ENCODE results near the gene ARMC2. TPM values are rescaled to one million over a fixed set of nuclear protein-coding genes. Genes with fewer than 3 reads are reported as not detected.

ARMC2 gene
- total RNA-seq, 3 donors from 2014 or later (not counting 1 experiment from before 2014, with no cell fraction given) = 9.4 to 13.8 (median 9.7) TPM

DNA sequence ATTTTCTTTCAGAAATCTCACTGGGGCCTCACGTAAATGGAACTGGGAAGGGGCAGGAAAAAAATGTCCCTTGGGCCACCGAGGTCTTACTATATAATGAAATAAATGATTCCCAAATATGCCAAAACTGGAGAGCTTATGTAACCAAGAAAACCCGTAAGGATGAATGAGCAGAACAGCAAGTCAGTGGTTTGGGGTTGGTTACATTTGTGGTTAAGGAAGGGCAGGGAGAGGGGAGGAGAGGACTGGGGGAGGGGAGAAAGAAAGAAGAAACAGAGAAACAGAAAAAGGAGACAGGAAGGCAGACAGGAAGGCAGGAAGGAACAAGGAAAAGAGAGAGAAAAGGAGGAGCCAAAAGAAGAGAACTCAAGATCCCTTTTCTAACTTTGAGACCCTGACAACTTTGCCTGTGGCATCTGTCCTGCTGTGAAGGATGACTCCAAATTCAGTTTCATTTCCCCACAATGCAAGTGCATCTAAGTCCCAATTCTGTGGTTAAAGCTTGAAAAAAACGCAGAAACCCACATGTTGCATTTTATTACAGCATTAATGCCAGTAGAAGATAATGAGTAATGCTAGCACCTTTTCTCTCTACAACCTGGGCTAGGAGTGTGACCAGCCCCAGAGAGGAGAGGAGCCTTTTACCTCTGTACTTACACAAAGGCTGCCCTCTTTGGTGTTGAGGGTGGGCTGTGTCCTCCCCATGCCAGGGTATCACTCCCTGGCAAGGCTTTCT, 10.8 kb upstream of the ARMC2 start:
- peak overlapping the region; percentile 53 for H3K27ac ChIP-seq (ENCODE audit: low read length)
- Mint-ChIP-seq H3K36me3 (no peaks in the 10 kb centered on the region), H3K4me1 (peaks cover 52 to 53% of the 10 kb centered on the region in 2 donors), H3K4me3 (peak overlapping the region; percentile 76), H3K9me3 (no peaks in the 10 kb centered on the region), H3K27ac (peak overlapping the region; percentile 68 to 76), H3K27me3 (ENCODE audit: low read depth in 2 of 2) (no peaks in the 10 kb centered on the region)
- H3K4me3 ChIP-seq (ENCODE audit: low read length) = no peak overlapping the region
- no peaks in the 10 kb centered on the region for H3K9me3 ChIP-seq (ENCODE audit: control insufficient read depth, insufficient read depth, low read length)
- peaks cover 37% of the 10 kb centered on the region for H3K4me1 ChIP-seq (ENCODE audit: control insufficient read depth, insufficient read depth, low read length)
- DNase-seq (peak; percentile 34 to 65), ATAC-seq (peak; percentile 61 to 78 (median 71))
- intact Hi-C loops (cut with micrococcal nuclease) = loop anchor here (5.0 kb wide), 3 partner anchors 60 to 280 kb away; no protein-coding TSS in a partner anchor
- 32% methylated on average over 3 of the region's 4 CpGs for WGBS (ENCODE audit: insufficient coverage)
- H3K27me3 ChIP-seq (ENCODE audit: control insufficient read depth, insufficient read depth, low read length) = no peaks in the 10 kb centered on the region
- TF ChIP-seq, protein P1, sequence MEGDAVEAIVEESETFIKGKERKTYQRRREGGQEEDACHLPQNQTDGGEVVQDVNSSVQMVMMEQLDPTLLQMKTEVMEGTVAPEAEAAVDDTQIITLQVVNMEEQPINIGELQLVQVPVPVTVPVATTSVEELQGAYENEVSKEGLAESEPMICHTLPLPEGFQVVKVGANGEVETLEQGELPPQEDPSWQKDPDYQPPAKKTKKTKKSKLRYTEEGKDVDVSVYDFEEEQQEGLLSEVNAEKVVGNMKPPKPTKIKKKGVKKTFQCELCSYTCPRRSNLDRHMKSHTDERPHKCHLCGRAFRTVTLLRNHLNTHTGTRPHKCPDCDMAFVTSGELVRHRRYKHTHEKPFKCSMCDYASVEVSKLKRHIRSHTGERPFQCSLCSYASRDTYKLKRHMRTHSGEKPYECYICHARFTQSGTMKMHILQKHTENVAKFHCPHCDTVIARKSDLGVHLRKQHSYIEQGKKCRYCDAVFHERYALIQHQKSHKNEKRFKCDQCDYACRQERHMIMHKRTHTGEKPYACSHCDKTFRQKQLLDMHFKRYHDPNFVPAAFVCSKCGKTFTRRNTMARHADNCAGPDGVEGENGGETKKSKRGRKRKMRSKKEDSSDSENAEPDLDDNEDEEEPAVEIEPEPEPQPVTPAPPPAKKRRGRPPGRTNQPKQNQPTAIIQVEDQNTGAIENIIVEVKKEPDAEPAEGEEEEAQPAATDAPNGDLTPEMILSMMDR (IDR thresholded peaks at IDR 0.05) = no peak
- H3K36me3 ChIP-seq (ENCODE audit: control insufficient read depth, insufficient read depth, low read length) = no peaks in the 10 kb centered on the region

DNA sequence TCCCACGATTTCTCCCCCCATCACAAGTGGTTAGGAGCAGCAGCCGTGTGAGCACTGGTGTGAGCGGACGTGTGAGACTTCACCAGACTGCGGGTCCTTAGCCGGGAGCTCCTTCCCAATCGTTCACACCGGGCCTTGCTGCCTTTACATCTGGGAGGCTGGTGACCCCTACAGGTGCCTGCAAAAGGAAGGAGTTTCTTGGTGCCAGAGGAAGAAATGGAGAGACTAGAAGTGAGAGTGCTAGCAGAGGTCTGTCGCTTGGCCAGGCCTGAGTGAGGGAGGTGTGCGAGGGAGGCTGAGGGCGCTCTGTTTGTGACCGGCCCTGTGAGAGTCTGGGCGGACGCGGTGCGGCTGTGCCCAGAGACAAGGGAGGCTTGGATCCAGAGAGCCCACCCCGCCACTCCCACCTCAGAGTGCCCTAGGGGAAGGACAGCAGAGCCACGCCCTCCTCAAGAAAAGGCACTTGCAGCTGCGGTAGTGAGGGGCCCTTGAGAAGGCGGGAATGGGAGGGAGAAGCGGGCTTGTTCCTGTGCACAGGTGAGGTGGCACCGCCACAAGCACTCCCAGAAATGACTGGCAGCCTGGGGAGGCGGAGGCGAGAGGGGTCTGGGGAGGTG, 10.0 kb upstream of the ARMC2 start:
- H3K4me3 Mint-ChIP-seq = peak overlapping the region; percentile 76
- Histone ChIP-seq H3K4me3 (ENCODE audit: low read length) (no peak overlapping the region), H3K27ac (ENCODE audit: low read length) (peak overlapping the region; percentile 53), H3K36me3 (ENCODE audit: control insufficient read depth, insufficient read depth, low read length) (no peaks in the 10 kb centered on the region), H3K9me3 (ENCODE audit: control insufficient read depth, insufficient read depth, low read length) (no peaks in the 10 kb centered on the region), H3K4me1 (ENCODE audit: control insufficient read depth, insufficient read depth, low read length) (peaks cover 37% of the 10 kb centered on the region), H3K27me3 (ENCODE audit: control insufficient read depth, insufficient read depth, low read length) (no peaks in the 10 kb centered on the region)
- no peaks in the 10 kb centered on the region for H3K36me3 Mint-ChIP-seq
- no peaks in the 10 kb centered on the region for H3K9me3 Mint-ChIP-seq
- peaks cover 52 to 53% of the 10 kb centered on the region in 2 donors for H3K4me1 Mint-ChIP-seq
- DNase-seq (peak; percentile 37 to 46), ATAC-seq (peak; percentile 46 to 74 (median 59))
- H3K27ac Mint-ChIP-seq = peak overlapping the region; percentile 68 to 76
- no peaks in the 10 kb centered on the region for H3K27me3 Mint-ChIP-seq (ENCODE audit: low read depth in 2 of 2)
- TF ChIP-seq, protein P1 (IDR thresholded peaks at IDR 0.05) = no peak
- WGBS (ENCODE audit: insufficient coverage) = 54% methylated on average over 24 of the region's 24 CpGs
- intact Hi-C loops (cut with micrococcal nuclease) = loop anchor here (5.0 kb wide), 3 partner anchors 59 to 281 kb away; no protein-coding TSS in a partner anchor

DNA sequence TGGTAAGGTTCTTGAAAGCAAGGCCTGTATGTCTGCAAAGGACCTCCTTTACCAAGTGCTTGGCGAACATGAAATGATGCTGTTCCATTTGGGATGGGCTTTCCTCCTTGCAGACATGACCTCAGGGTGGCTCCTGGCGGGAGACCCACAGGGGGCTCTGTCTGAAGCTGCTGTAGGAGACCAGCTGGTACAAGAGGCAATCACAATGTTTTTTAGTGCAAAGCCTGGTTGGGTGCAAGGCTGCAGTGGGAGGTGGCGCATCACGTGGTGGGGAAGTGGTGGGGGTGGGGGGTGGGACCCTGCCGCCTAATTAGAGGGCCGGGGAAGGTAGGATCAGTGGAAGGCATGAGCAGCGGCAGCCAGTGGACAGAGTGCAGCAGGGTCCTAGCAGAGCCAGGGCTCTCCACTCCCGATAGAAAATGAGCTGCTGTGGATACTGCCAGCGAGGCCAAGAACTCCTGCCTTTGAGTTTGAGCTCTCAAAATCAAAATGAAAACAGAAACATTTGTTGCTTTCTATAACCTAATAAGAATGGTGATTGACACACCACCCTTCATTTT, 9.1 kb upstream of the ARMC2 start:
- Histone ChIP-seq H3K4me3 (ENCODE audit: low read length) (no peak overlapping the region), H3K27ac (ENCODE audit: low read length) (no peak overlapping the region), H3K9me3 (ENCODE audit: control insufficient read depth, insufficient read depth, low read length) (no peaks in the 10 kb centered on the region), H3K4me1 (ENCODE audit: control insufficient read depth, insufficient read depth, low read length) (peaks cover 37% of the 10 kb centered on the region), H3K36me3 (ENCODE audit: control insufficient read depth, insufficient read depth, low read length) (no peaks in the 10 kb centered on the region), H3K27me3 (ENCODE audit: control insufficient read depth, insufficient read depth, low read length) (no peaks in the 10 kb centered on the region)
- H3K27me3 Mint-ChIP-seq (ENCODE audit: low read depth in 2 of 2) = no peaks in the 10 kb centered on the region
- H3K9me3 Mint-ChIP-seq = no peaks in the 10 kb centered on the region
- ATAC-seq (no peak), DNase-seq (no peak)
- H3K36me3 Mint-ChIP-seq = no peaks in the 10 kb centered on the region
- TF ChIP-seq, protein P1 (IDR thresholded peaks at IDR 0.05) = no peak
- H3K27ac Mint-ChIP-seq = peak overlapping the region in 1 of 2 donors; percentile 76
- intact Hi-C loops (cut with micrococcal nuclease) = loop anchor here (5.0 kb wide), 3 partner anchors 58 to 282 kb away; no protein-coding TSS in a partner anchor
- WGBS (ENCODE audit: insufficient coverage) = 67% methylated on average over 9 of the region's 9 CpGs
- peaks cover 52 to 53% of the 10 kb centered on the region in 2 donors for H3K4me1 Mint-ChIP-seq
- H3K4me3 Mint-ChIP-seq = peak overlapping the region; percentile 60

Measured in natural killer cell (primary cell).